Stimulated activated CD4-positive, alpha-beta T cell treated with anti-CD3 and anti-CD28 coated beads, Interleukin-4, amount 100 ng/mL, for 1 hour (primary cell): Measurements from ENCODE around the gene AKNAD1.

ENCODE experiments used
- DNase-seq: peaks from one replicate; pipeline ENCODE4 v3.0.0-alpha.2; 2020

The AKNAD1 gene

DNA sequence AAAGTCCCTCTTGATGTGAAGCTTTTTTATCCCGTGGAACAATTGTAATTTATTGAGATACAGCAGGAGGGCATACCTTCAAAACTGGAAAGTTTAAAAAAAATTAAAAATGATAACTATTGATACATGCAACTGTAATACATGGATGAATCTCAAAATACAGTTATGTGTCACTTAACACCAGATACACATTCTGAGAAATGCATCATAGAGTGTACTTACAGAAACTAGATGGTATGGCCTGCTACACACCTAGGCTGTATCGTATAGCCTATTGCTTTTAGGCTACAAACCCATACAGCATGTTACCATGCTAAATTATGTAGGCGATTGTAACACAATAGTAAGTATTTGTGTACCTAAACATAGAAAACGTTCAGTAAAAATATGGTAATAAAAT lies 7.1 kb upstream of the AKNAD1 start:
- DNase-seq, result no peak

DNA sequence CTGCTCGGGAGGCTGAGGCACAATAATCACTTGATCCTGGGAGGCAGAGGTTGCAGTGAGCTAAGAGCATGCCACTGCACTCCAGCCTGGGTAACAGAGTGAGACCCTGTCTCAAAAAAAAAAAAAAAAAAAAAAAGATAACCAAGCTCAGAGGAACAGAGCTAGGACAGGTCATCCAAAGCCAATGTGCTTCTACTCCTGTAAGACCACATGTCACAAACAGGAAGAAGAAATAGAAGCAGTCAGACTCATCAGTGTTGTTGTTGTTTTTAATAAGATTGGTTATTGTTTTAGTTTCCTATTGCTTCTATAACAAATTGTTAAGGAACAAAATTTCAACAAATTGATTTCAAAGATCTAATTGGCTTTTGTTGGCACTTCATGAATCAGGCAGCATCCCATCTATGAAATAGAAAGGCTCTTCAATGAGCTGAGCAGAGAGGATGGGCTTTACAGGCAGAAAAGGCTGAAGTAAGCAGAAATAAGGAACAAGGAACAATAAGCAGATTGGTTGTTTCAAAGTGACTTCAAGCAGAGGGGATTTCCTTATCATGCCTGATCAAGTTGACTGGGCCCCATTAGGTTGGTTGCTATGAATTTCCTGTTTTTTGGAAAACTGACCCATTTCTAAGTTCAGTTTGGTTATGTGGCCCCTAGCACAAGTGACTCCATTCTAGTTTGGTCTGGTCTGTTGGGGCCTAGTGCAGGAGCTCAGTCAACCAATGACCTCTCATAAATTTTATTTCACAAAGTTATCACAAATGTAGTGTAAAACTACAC lies 6.0 kb upstream of the AKNAD1 start:
- no peak for DNase-seq

DNA sequence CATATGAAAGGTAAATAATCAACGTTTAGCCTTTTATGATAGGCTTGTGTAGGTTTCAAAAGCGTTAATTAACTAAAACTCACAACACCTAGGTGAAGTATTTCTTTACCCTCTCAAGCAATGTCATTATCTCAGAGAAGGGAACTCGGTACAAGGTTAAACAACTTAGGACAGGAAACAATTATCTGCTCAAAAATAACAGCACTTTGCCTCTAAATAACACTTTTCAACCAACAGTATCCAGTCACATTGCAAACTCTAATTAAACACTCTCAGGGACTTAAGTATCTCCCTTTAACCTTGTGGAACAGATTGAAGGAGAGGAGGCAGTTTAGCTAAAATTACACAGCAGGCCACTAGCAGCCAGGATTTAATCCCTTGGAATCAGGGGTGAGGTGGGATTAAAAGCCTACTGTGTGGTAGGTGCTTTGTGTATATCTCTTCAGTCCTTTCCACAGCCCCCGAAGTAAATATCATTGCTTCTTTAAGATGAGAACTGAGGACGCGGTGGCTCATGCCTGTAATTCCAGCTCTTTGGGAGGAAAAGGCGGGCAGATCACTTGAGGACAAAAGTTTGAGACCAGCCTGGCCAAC lies 5.2 kb upstream of the AKNAD1 start:
- no peak for DNase-seq

DNA sequence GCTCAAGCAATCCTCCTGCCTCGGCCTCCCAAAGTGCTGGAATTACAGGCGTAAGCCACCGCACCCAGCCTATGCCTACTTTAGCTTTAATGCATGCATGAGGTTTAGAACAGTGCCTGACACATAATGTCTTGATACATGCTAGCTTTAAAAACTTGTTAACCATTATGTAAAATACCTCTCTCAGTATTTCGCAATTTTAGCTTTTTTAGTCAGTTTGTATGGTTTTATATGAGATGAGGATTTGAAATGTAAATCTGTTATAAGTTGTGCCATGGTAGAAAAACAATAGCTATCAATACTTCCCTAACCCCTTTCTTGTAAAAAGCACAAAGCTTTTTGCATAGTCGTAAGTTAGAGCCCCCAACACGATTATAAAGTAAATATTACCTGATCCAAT lies 4.7 kb upstream of the AKNAD1 start:
- DNase-seq, result no peak

DNA sequence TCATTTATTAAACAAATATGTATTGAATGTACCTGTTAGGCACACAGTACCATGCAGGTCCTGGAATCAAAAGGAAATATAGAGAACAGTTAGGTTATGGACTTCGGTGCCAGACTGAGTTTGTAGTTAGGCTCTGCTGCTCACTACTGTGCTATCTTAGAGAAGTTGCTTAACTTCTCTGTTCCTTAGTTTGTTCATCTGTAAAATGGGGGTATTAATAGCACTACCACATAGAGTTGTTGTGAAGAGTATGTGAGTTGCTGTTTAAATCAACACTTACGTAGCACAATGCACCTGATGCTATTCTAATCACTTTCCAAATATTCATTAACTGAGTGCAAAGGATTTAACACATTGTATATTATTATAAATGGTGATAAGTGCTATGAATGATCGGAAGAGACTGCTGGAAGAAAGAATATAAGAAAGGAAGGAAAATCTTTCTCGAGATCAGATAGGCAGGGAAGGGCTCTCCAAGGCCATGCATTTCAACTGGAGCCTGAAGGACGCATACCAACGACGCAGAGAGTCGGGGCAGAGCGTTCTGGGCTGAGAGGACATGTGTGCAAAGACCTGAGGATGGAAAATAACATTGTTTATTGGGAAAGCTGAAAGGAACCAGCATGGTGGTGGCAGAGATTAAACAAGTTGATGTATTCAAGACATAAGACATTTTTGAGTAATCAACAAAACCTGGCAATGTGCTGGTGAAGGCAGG lies 3.5 kb upstream of the AKNAD1 start:
- DNase-seq, result no peak

DNA sequence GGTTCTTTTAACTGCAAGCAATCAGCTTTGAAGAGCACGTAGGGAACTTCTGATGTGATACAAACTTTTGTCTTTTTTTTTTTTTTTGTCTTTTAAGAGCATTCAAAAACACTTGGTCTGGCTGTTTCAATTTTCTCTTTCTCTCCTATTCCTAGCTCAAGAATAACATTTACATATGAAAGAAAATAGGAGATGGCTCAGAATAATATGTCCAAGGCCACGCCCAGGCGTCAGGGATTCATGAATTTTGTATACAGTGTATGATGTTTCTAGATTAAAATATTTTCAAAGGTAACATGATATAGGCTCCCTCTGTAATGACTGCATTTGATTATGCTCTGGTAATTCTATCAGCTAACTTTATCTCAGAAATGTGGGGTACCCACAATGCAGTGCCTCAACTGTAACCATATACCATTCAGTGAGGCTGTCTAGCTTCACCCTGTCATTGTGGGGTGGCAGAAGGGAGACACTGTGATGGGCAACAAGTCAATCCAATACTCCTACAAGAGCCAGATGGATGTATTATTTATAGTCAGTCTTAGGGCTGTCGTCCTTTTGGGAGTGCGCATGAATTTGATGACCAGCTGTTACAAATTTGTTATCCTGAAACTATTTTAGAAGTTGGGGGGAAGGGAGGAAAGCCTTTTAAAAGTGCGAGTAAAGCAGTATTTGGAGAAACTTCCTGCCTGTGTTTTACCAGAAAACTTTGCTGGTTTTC lies 1.5 kb upstream of the AKNAD1 start:
- DNase-seq, result no peak

DNA sequence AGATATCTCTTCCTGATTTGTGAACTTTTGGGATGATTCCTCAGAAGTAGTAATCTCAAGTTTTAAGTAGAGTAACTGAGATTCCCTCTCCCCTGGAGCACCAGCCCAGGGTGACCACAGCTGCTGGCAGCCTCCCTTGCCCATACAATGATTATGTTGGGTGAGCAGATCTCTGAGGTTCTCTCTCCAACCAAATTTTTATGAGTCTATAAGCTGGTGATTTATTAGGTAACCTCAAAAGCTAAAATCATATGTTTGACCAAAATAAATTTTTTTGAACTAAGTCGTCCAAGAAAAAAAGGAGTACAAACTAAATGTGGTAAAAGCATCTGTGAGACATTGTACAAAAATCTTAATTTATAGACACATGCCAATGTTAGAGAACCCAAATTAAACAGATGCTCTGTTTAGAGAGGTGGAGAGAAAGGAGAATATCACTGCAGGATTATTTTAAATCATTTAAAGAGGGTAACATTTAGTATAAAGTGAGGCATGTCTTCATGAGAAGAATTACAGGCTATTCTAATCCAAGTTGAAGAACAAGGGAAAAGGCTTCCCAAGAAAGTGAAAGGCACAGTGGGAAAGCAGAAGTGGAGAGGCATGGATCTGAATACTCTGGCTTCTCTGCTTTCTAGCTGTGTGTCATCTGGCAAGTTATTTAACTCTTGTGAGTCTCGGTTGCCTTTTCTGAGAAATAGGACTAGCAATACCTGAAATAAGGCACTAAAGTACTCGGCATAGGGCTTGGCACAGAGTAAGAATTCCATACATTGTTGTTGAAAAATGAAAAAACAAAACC lies 2.5 kb downstream of the AKNAD1 start:
- DNase-seq, result no peak

DNA sequence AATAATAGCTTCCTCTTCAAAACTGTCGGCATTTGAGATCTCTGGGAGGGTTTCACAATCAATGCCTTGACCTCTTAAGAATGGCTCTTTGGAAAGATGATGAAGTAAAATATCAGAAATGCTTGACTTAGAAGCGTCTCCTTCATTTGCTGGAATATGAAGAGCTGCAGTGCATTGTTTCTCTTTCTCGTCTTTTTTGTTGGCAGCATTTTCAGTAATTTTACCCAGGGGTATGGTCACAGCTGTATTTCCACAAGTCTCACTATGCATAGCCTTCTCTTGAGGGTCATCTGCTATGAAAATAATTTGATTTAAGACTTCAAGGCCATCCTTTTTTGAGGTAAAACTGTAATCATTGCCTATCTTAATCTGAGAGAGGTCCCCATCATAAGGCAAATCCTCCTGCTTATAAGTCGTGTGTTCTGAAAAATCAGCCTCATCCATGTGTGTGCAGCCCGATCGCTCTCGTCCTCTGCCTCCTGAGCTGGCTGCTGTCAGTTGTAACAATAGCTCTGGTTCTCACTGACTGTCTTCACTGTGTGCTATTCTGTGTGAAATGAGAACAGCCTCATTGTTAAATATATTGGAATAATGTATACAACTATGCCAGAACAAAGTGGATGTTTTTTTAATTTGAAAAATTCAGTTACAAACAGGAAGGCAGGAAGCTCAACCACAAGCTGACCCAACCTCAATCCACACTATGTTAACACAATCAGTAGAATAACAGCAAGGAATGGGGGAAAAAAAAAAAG lies 4.5 kb downstream of the AKNAD1 start:
- DNase-seq, result no peak

DNA sequence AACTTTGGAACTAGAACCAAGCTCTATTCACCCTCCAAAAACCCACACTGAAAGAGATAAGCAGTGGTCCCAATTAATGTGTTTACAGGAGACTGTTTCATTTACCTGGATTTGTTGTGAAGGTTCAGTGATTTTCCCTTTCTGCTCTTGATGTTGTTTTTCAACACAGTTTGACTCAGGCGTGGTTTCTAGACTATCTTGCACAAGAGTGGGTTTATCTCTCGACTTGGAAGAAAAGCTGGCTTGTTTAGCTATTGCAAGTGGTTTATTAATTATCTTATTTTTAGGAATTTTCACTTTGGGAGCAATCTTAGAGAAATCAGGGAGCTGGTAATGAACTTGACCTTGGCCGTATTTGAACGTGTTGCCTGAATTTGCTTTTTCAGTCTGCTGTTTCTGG lies 5.3 kb downstream of the AKNAD1 start:
- DNase-seq, result no peak

DNA sequence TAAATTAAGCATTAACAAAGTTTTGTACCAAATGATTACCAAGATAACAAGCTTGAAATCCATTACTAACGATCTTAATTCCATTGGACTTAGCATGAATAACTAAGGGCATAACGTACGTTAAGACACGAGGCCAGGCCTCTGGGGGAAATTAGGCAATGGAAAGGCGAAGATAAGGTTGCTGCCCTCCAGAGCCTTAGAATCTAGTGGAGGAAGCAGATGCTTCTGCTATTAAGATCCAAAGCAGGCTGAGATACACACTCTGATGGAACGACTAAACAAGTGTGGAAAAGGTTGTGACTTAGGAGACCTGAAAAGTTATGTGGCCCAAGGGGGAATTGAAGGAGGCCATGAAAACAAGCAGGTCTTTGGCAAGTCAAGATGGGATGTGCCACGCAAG lies 6.0 kb downstream of the AKNAD1 start:
- DNase-seq, result no peak

DNA sequence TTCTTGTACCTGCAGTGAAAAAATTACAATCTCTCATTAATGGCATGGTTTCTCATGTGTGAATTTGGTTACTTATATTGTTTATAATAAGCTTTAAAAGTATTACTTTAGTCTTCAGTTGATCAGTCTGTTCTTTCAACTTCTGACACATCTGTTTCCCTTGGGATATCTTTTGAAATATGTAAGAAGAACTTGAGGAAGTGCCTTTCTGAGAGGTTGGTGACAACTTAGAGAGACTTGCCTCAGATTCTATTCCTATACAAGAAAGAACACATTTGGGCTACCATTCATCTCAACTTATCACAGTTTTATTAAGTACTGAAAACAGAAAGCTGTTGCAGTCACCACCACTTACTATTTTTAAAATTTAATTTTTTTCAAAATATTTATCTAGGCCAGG lies 8.1 kb downstream of the AKNAD1 start:
- DNase-seq, result no peak

DNA sequence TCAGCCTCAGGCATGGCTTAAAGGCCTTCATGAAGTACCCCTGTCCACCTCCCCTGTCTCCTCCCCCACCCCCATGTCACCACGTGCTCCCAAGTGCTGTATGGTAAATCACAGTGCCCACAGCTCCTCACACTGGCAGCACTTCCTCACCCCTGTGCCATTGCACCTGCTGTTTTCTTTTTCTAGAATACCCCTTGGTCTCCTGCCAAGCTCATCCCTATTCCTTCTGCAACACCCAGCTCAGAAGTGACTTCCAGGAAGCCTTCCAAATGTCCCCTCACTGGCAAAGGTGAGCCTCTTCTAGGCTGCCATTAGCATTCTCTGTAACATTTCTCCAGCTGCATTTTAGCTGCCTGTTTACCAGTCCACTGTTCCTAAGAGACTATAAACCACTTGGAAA lies 9.4 kb downstream of the AKNAD1 start:
- no peak for DNase-seq

DNA sequence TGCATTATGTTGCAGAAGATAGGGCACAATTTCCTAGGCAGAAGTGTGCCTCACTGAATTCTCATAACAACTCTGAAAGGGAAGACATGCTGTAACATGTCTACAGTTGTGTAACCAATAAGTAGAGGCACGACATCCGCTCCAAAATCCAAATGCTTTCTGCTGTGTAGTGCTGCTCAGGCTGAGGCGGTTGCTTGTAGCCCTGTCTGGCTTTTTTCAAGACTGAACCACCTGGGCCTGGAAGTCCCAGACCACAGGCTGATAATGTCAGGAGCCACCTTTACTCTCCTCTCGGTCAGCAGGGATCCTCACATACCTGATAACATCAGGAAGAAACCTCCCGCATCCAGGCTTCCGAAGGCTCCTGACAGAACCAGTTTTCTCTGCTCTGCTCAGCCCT lies 10.9 kb downstream of the AKNAD1 start:
- DNase-seq, result no peak

DNA sequence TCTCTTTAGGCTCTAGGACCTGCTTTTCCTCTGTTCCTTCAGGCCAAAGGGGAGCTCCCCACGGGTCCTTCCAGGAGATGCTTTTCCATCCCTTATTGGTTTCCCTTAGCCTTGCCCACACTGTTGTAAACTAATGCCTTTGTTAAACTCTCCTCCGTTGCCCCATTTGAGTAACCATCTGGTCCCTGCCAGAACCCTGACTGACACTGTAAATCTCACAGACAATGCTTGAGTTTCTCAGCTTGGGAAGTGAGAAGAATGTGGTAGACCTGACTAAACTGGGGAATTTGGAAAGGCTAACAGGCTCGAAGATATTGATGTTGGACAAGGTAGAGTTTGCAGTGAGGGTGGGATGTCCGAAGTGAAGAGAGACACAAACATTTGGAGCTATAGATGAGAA lies 11.4 kb downstream of the AKNAD1 start:
- no peak for DNase-seq

DNA sequence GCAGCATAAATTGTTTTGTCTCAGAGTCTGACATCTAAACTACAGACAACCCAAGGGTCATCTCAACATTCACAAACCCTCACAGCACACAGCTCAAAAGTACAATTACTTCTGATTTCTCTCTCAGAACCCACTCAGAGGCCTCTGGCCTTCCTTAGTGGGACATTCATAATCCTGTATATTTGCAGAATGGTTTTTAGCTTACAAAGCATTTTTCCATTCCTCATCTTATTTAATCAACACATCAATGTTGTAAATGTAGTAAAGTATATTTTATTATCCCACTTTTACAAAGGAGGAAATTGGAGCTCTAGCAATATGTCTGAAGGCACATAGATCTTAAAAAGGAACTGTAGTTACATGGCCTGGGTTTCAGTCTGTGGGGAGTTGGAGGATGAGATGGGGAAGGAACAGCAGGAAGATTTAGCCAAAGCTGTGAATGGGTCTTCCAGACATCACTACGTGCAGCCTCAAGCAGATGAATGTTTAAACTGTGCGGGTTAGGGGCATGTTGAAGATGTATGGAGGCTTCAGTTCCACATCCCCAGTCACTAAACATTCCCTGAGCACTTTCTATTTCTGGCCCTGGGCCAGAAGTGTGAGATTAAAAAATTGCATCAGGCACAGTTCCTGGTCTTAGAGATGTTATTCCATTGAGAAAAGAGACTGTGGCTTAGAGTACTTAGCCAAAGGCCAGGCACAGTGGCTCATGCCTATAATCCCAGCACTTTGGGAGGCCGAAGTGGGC lies 13.3 kb downstream of the AKNAD1 start:
- DNase-seq, result no peak

DNA sequence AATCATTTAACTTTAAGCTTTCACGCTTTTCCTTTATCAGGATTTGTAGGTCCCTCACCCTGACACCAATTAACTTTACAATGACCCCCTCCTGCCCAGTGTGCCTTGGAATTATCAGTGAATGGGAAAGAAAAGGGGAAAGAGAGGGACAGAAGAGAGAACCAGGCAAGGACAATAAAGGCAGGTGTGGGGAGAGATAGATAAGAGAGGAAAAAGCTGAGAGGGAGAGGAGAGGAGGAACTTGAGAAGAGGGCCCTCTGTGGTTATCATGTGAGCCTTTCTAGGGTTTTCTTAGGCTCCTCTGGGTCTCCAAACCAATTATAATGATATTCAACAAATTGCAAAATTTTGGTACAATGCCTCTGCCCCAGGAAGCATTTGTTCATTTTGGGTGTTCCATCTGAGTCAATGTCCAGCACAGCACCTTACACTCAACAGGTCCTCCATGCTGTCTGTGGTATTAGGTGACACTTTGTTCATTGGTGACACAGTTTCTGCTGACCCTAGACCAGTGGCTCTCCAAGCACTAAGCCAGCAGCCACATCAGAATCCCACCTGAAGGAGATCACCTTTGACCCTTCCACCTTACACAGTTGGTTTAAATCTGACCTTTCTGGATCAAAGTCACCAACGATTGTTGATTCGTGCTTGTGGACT lies 14.2 kb downstream of the AKNAD1 start:
- DNase-seq, result no peak

DNA sequence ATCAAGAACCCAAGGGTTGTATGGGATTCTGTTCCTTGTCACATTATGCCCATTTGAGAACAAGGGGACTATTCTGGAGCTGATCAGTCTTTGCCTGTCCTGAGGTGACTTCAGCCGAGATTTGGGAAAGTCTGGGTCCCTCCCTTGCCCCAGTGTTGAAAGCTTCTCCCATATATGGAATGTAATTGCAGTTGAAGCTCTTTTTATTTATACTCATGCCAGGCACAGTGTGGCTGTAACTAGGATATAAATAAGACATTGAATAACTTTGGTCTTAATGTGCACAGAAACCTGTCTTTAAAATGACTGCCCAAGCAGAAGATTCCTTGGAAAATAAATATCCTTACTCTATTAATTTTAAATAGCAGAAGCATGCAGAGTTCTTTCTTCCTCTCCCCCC lies 15.2 kb downstream of the AKNAD1 start:
- no peak for DNase-seq

DNA sequence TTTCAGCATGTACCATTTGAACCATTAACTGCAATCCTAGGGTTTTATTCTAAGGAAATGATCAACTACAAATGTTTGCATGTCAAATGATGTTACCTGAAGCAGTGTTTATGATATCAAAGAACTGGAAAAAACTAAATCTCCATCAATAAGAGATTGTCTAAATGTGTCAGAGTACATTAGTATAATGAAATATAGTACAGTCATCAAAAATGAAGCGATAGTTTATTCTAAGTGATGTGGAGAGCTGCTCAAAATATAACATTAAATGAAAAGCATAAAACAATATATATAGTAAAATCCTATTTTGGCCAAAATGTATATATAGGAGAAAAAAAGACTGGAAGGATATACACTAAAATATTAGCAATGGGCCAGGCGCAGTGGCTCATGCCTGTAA lies 24.0 kb downstream of the AKNAD1 start:
- DNase-seq, result no peak

DNA sequence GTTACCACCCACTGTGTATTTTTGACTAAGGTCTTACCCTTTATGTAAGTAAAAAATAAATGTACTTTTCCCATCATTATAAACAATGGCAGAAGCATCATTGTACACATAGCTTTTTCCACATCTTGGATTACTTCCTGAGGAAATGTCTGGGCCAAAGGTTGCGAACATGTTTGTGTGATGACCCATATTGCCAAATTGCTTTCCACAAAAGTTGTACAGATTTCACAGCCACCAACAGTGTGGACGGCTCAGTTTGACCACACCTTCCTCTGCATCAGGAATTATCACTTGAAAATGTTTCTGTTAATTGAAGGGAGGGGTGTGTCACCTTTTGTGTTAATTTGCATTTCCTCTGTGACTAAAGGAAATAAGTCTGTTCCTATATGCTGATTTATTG lies 25.7 kb downstream of the AKNAD1 start:
- DNase-seq, result no peak

DNA sequence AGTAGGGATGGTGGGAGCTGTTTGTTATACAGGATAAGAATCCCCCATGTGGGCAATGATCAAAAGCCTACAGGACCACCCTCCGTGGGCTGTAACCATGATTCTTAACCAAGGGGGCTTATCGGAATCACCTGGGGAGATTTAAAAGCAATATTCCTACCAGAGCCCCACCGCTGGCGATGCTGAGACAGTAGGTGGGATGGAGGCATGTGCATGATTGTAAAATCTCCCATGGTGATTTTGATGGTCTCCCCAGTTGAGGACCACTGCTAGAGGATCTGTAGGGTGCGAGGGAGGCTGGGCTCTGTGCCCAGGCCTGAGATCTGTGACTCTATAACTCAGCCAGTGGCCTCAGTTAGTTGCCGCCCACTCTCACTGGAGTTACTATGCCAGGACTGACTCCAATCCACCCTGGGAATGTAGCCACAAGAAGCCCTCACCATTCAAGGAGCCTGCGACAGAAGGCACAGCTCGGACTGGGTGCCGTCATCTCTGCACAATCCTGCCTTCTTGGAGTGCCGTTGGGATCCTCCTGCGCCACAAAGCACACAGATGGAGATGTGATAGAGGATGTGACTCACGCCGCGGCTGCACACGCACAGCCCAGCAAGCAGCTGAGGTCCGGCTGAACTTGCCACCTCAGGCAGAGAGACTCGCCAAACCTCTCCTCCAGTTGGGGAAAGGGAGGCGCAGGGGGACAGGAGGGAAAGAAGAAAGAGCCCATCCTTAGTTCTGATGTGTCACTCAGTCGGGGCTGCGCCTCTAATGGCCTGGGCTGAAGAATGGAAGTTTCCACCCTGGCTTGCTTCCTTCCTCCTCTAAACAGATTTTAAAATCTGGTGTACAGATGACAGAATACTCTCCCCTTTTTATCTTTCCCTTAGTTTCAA lies 26.5 kb downstream of the AKNAD1 start:
- DNase-seq, result no peak
